ENCODE measurements around the gene CLASP1.

GRCh38 chr2:121291251-121291580, 358.0 kb downstream of the CLASP1 start:
- TF ChIP-seq CTCF (conservative IDR thresholded peaks at IDR 0.05; ENCODE audit: low read depth in 2 of 2) (no peak), REST (IDR thresholded peaks at IDR 0.05; ENCODE audit: unreplicated experiment) (no peak), POLR2AphosphoS5 (IDR thresholded peaks at IDR 0.05; ENCODE audit: low read depth) (no peak), EZH2 (IDR thresholded peaks at IDR 0.05; ENCODE audit: low read depth, unreplicated experiment) (no peak), CREB1 (CRISPR knock-in tag; IDR thresholded peaks at IDR 0.05; ENCODE audit: low read depth) (no peak), EZH2phosphoT487 (IDR thresholded peaks at IDR 0.05; ENCODE audit: unreplicated experiment) (no peak), STAT1 (IDR thresholded peaks at IDR 0.05; ENCODE audit: unreplicated experiment) (no peak), NANOG (IDR thresholded peaks at IDR 0.05; ENCODE audit: borderline replicate concordance) (no peak)
